Adrenal gland (tissue), 5 donors: ENCODE results near the gene MAN1B1.

Source experiments
- CTCF ChIP-seq, 6 experiments: fragments of 450-650 bp in 4 of 6; fragments of 200-600 bp in 2 of 6; sonication (generic) in 1 of 6; IDR thresholded peaks; 1 replicate in 5 of 6; 2 replicates in 1 of 6; pipeline versions ENCODE4 v1.5.1 to v1.8.0; 2016 to 2021; ENCODE audit warnings: antibody characterized with exemption in 6 of 6, mild to moderate bottlenecking in 2 of 6, moderate library complexity in 1 of 6
- POLR2A ChIP-seq, 2 donors: fragments of 450-650 bp; IDR thresholded peaks; one replicate each; pipeline ENCODE4 v1.6.1; 2017; ENCODE audit warnings: antibody characterized with exemption in 2 of 2, mild to moderate bottlenecking in 2 of 2, moderate library complexity in 1 of 2
- donor health status: DM: no; HTN: no; CAD: no.

DNA sequence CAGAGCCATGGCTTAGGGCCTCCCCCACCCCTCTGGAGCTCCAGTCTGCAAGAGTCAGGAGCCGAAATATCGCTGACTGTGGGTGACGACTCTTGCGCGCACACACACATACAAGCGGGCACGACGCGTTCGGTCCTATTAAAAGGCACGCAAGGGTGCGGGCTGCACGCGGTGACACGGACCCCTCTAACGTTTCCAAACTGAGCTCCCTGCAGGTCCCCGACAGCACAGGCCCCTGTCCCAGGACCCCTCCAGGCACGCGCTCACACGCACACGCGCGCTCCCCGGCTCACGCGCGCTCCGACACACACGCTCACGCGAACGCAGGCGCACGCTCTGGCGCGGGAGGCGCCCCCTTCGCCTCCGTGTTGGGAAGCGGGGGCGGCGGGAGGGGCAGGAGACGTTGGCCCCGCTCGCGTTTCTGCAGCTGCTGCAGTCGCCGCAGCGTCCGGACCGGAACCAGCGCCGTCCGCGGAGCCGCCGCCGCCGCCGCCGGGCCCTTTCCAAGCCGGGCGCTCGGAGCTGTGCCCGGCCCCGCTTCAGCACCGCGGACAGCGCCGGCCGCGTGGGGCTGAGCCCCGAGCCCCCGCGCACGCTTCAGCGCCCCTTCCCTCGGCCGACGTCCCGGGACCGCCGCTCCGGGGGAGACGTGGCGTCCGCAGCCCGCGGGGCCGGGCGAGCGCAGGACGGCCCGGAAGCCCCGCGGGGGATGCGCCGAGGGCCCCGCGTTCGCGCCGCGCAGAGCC is 52.1 kb downstream of the MAN1B1 start, which contains the start of gene GRIN1:
- no peak for TF ChIP-seq POLR2A (IDR thresholded peaks at IDR 0.05)
- TF ChIP-seq CTCF (IDR thresholded peaks at IDR 0.05), result no peak
